Suppressor macrophage treated with lipopolysaccharide for 4 hours (primary cell): ENCODE measurements around the gene STOX1.
"Not testable (repeated sequence)": the region's sequence is repeated elsewhere in the genome, so short reads cannot be mapped to it uniquely, and the experiment has no call there.

Experiments
- DNase-seq: peaks from one replicate; pipeline ENCODE4 v3.0.0-alpha.2; 2020

The STOX1 gene

GRCh38 chr10:68897336-68897741, 70.0 kb downstream of the STOX1 start:
- peak; percentile 66 for DNase-seq

DNA sequence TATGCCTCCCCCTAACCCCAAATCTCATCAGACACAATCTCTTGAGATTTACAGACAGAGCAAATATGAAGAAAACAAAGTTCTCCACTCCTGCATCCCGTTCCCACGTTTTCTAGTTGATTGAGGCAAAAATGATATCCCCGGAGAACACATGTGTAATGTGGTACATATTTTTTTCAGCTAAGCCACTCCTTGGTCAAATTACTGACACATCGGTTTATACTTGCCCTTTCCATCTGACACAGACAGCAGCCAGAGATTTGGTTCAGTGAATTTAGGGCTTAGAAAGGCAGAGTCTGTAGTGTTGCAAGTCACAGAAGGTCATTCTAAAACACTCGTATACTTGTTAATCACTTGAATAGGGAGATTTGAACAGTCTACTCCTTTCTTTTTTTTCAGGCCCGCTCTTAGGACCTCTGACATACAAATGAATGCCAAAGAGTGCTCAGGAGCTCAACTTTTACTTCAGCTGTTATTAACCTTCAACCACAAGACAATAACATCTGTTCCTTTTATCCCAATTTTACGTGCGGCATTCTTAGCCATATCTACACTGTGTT, 71.9 kb downstream of the STOX1 start:
- no peak for DNase-seq

DNA sequence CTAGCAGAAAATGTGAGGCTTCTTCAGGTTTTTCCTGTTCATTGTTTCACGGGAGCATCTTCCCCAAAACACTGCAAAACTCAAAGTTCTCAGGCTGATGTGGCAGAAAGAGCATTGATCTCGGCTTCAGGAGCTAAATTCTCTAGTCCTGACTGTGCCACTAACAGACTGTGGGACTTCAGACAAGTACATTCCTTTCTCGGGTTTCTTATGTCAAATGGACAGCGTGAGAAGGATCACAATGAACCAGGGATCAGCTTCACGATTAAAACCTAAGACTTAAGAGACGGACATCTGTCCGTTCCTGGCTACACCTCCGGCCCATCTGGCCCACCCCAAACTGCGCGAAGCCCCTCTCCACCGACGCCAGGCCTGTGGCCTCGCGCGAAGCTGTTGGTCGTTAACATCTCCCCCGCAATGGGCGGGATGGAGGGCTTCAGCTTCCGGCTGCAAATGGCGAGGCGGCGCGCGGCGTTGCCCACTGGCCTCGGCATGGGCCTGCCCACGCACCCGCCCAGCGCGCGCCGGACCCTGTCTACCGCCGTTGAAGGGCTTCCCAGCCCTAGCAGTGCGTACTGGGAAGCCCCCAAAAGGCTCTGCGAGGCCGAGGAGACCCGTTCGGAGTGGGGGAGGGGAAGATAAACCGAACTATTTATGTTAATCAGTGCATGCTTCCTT, 73.2 kb downstream of the STOX1 start:
- no peak for DNase-seq

DNA sequence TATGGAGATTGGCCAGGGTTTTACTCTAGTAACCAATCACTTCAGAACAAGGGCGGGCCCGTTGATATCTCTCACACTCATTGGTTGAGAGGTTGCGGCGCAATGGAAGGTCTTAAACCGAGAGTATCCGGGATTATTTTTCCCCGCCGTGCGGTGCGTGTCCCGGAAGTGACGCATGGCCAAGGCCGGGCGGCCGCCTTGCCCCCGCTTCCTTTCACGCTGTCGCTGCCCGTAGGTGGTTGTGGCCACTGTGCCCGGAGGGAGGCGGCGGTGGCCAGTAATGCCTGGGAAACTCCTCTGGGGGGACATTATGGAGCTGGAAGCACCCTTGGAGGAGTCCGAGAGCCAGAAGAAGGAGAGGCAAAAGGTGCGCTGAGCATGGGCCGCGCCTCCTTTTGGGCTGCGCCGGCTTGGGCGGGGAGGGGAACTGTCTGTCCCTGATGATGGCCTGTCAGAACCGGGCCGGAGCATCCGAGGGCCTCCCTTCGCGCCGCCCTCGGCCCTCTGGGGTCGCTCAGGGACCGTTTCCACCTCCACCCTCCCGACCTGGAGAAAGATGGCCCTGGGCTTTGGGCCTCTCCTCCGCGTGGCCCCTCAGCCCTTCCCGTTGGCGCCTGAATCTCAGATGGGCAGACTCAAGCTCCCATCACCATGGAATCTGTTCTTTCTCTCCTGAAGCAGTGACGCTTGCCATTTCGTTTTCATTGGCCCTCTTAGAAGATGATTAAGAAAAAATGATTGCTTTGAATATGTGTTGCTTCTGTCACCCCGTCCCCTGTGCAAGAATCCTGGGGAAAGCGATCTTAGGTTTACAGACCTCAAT, 74.0 kb downstream of the STOX1 start, which contains the start of gene DDX50:
Gene DDX50 (plus strand): TSS at position 211 of the 823 bp plus-strand sequence. CDS start 70 bp downstream, at position 281.
- DNase-seq: peak; percentile 99

GRCh38 chr10:68902382-68902781, 75.1 kb downstream of the STOX1 start:
- no peak for DNase-seq

- no peak for DNase-seq
Observed at GRCh38 chr10:68924593-68924992, 97.3 kb downstream of the STOX1 start.

GRCh38 chr10:68925489-68925888, 98.2 kb downstream of the STOX1 start:
- no peak for DNase-seq

DNA sequence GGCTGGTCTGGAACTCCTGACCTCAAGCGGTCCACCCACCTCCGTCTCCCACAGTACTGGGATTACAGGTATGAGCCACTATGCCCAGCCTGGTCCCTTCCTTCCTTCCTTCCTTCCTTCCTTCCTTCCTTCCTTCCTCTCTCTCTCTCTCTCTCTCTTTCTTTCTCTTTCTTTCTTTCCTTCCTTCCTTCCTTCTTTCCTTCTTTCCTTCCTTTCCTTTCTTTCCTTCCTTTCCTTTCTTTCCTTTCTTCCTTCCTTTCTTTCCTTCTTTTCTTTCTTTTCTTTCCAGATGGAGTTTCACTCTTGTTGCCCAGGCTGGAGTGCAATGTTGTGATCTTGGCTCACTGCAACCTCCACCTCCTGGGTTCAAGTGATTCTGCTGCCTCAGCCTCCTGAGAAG, 101.8 kb downstream of the STOX1 start:
- not testable (repeated sequence) for DNase-seq

GRCh38 chr10:68929888-68930287, 102.6 kb downstream of the STOX1 start:
- DNase-seq: not testable (repeated sequence)

DNA sequence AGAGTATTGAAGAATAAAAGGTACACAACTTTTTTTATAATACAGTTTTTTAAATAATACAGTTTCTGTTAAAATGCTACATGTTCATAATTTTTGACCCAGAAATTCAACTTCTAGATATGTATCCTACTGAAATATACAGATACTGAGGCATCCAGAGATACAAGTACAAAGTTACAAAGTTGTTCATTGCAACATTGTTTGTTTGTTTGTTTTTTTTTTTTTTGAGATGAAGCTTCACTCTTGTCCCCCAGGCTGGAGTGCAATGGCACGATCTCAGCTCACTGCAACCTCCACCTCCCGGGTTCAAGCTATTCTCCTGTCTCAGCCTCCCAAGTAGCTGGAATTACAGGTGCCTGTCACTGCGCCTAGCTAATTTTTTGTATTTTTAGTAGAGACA, 105.5 kb downstream of the STOX1 start:
- DNase-seq: not testable (repeated sequence)

- no peak for DNase-seq
Observed at GRCh38 chr10:68934994-68935393, 107.7 kb downstream of the STOX1 start.

DNA sequence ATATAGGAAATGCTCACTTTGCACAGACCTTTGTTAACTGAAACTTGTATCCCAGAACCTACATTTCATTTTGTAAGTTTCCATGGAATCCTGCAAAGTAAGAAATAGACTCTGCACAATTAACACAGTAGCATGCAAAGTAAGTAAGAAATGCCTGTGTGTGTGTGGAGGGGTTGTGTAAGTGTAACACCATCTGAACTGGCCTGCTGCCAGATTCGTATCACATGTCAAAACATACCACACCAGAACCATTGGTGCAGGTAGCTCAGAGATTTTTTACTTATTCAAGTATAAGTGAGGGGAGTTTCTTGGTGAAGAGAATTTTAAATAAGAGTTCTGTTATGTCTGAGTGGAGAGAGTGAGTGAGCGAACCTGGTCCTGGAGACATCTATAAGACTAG, 110.8 kb downstream of the STOX1 start:
- DNase-seq: no peak

DNA sequence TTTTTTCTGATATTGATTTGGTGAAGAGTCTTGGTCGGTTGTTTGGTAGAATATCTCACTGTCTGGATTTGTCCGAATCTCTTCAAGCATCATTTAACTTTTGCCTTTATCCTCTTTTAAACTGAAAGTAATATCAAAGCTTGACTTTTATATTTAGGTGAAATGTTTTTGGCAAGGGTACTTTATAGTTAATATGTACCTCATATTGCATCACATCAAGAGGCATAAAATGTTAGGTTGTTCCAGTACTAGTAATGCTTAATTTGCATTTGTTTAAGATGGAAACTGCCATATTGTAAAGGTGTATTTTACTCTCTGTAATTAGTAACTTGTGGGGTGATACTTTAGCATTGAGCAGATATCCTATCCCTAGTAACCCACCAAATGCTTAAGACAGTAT, 111.6 kb downstream of the STOX1 start:
- DNase-seq: no peak

- not testable (repeated sequence) for DNase-seq
Observed at GRCh38 chr10:68940917-68941316, 113.6 kb downstream of the STOX1 start.
